Muscle layer of duodenum (tissue), 2 donors: ENCODE measurements around the gene PSENEN.
"Not testable (repeated sequence)": the region's sequence is repeated elsewhere in the genome, so short reads cannot be mapped to it uniquely, and the experiment has no call there.

ENCODE experiments used
- H3K27ac ChIP-seq: one replicate; pipeline ENCODE4 v1.7.0; 2013; ENCODE audit warnings: mild to moderate bottlenecking, low read length
- H3K27me3 ChIP-seq: one replicate; pipeline ENCODE4 v1.7.0; 2013; ENCODE audit warnings: low read depth, mild to moderate bottlenecking, control low read depth, low read length
- H3K36me3 ChIP-seq, 2 donors: one replicate each; pipeline ENCODE4 v1.7.0; 2013; ENCODE audit warnings: low read length in 2 of 2, control low read depth in 1 of 2, mild to moderate bottlenecking in 1 of 2; ENCODE audit not compliant: insufficient read depth in 2 of 2, control insufficient read depth in 1 of 2
- H3K4me1 ChIP-seq, 2 donors: one replicate each; pipeline ENCODE4 v1.7.0; 2013; ENCODE audit warnings: low read length in 2 of 2, mild to moderate bottlenecking in 2 of 2, control low read depth in 1 of 2, moderate library complexity in 1 of 2; ENCODE audit not compliant: insufficient read depth in 2 of 2, control insufficient read depth in 1 of 2
- H3K4me3 ChIP-seq, 2 donors: one replicate each; pipeline ENCODE4 v1.7.0; 2013; ENCODE audit warnings: low read length in 2 of 2, low read depth in 1 of 2, mild to moderate bottlenecking in 1 of 2
- H3K9me3 ChIP-seq, 2 donors: one replicate each; pipeline ENCODE4 v1.7.0; 2013; ENCODE audit warnings: low read length in 2 of 2, control low read depth in 1 of 2, mild to moderate bottlenecking in 1 of 2; ENCODE audit not compliant: control insufficient read depth in 1 of 2
- donor health status: healthy.

Gene PSENEN

DNA sequence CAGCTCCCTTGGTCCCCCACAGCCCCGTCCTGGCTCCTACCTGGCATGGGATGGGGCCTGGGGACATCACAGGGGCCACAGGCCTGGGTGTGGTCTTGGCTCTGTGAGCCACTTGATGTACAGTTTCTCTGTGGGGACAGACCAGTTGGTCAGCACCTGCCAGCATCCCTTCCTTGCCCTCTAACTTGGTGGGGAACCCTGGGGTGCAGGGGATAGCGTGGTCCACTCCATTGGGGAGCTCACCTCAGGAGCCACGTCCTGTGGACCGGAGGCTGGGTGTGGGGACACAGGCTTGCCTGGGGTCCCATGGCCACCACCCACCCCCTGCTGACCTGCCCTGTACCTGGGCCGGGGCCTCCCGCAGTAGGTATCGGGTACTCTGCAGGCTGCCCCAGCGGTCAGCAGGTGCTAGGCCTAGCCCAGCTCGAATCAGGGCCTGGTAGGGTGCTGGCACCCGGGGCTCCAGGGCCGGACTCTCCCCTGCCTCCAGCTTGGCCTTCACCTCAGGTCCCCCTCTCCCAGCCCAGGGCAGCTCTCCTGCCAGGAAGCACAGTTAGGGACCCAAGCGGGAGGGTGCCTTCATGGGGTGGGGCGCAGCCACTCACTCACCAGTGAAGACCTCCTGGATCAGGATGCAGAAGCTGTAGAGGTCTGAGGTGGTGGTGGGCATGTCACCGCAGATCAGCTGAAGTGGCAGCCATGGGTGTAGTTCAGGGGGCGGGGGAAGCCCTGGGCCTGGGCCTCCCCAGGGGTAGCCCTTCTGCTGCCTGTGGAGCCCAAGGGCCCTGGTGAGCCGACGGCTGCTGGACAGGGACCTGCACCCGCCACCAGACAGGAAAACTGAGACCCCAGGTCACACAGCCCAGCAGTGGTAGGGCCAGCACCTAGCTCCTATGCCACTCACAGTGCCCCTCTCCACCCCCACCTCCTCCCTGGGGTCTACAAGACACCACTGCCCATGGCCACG, 44.8 kb downstream of the PSENEN start:
- H3K9me3 ChIP-seq: no peaks in the 10 kb centered on the region
- no peak overlapping the region for H3K4me3 ChIP-seq
- no peak overlapping the region for H3K27ac ChIP-seq
- H3K27me3 ChIP-seq: no peaks in the 10 kb centered on the region
- no peaks in the 10 kb centered on the region for H3K4me1 ChIP-seq
- peaks cover 0 to 2% of the 10 kb centered on the region in 2 donors for H3K36me3 ChIP-seq

- Histone ChIP-seq H3K27me3 (no peaks in the 10 kb centered on the region), H3K4me3 (no peak overlapping the region), H3K27ac (no peak overlapping the region), H3K36me3 (no peaks in the 10 kb centered on the region), H3K9me3 (no peaks in the 10 kb centered on the region), H3K4me1 (no peaks in the 10 kb centered on the region)
These were observed 45.7 kb downstream of the PSENEN start for GRCh38 chr19:35790981-35791813.

DNA sequence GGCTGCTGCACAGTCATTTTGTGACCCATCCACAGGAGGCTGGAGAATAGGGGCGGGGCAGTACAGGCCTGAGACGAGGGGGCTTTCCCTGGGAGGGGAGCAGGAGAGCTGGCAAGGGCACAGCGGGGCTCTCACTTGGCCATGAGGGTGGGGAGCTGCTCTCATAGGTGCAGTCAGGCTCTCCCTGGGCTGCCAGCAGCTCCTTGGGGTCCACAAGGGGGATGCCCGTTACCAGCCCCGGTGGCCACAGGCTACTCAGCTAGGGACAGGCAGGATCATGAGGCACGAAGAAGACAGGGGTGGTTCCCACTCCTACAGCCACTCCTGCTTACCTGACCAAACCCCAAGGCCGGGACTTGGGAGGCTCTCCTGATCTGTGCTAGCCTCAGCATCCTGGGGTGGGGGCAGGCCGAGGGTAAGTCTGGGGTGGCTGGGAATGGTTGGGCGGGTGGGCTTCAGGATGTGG, 46.4 kb downstream of the PSENEN start:
- H3K4me3 ChIP-seq: no peak overlapping the region
- no peaks in the 10 kb centered on the region for H3K4me1 ChIP-seq
- H3K27me3 ChIP-seq: peaks cover 6% of the 10 kb centered on the region
- H3K36me3 ChIP-seq: no peaks in the 10 kb centered on the region
- H3K27ac ChIP-seq: no peak overlapping the region
- H3K9me3 ChIP-seq: no peaks in the 10 kb centered on the region

- Histone ChIP-seq H3K27me3 (peaks cover 10% of the 10 kb centered on the region), H3K36me3 (no peaks in the 10 kb centered on the region), H3K4me3 (no peak overlapping the region), H3K9me3 (no peaks in the 10 kb centered on the region), H3K4me1 (no peaks in the 10 kb centered on the region), H3K27ac (no peak overlapping the region)
These were observed 46.9 kb downstream of the PSENEN start for GRCh38 chr19:35792312-35792711.

DNA sequence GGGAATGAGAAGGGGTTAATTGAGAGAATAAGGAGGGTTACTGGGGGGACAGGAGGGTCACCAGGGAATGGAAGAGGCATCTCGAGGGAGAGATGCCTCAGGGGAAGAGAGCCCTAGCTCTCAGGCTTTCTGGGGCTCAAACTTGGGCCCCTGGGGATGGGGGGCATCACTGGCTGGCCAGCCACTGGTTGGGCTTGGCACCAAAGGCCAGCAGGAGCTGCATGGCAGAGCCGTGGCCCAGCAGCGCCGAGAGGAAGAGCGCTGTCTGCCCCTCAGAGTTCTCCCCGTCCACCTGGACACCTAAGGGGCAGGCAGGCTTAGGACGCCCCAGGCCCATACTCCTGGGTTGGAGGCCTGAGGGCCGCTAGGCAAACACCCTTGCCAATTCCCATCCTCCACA, 47.4 kb downstream of the PSENEN start:
- no peak overlapping the region for H3K4me3 ChIP-seq
- peaks cover 10% of the 10 kb centered on the region for H3K27me3 ChIP-seq
- no peak overlapping the region for H3K27ac ChIP-seq

GRCh38 chr19:35793381-35794165, 48.1 kb downstream of the PSENEN start:
- H3K4me3 ChIP-seq: no peak overlapping the region
- H3K36me3 ChIP-seq: no peaks in the 10 kb centered on the region
- H3K4me1 ChIP-seq: no peaks in the 10 kb centered on the region
- H3K9me3 ChIP-seq: no peaks in the 10 kb centered on the region
- H3K27ac ChIP-seq: no peak overlapping the region
- peaks cover 10% of the 10 kb centered on the region for H3K27me3 ChIP-seq

More for the DNA sequence above, 47.4 kb downstream of the PSENEN start:
- no peaks in the 10 kb centered on the region for H3K4me1 ChIP-seq
- H3K36me3 ChIP-seq: no peaks in the 10 kb centered on the region
- H3K9me3 ChIP-seq: no peaks in the 10 kb centered on the region

DNA sequence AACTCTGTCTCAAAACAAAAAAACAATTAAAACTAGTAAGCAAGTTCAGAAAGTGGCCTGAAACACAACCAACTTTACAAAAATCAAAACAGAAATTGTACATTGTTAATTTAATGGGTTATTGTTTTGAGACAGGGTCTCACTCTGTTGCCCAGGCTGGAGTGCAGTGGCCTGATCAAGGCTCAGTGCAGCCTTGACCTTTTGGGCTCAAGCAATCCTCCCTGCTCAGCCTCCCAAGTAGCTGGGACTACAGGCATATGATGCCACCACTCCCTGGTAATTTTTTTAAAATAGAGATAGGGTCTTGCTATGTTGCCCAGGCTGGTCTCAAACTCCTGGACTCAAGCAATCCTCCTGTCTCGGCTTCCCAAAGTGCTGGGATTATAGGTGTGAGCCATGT, 50.1 kb downstream of the PSENEN start:
- H3K27ac ChIP-seq, H3K4me1 ChIP-seq, H3K36me3 ChIP-seq, H3K27me3 ChIP-seq, H3K9me3 ChIP-seq, H3K4me3 ChIP-seq: not testable (repeated sequence)
